KMS-11 (cell line): ENCODE data around the gene POLR2C.

Experiments used
- H2AFZ ChIP-seq: fragments of 200-600 bp; sonication (generic); 2 replicates; pipeline ENCODE4 v1.6.1; 2016; ENCODE audit warnings: antibody characterized with exemption, mixed run types, low read depth
- H3K27ac ChIP-seq: fragments of 200-600 bp; sonication (generic); 2 replicates; pipeline ENCODE4 v1.6.1; 2016; ENCODE audit warnings: mild to moderate bottlenecking, mixed run types
- H3K27me3 ChIP-seq: fragments of 200-600 bp; sonication (generic); 2 replicates; pipeline ENCODE4 v1.6.1; 2017; ENCODE audit warnings: mild to moderate bottlenecking, low read depth, mixed run types, moderate library complexity; ENCODE audit not compliant: insufficient read depth
- H3K36me3 ChIP-seq: fragments of 200-600 bp; sonication (generic); 2 replicates; pipeline ENCODE4 v1.6.1; 2017; ENCODE audit warnings: mild to moderate bottlenecking, mixed run types; ENCODE audit not compliant: insufficient read depth
- H3K4me1 ChIP-seq: fragments of 200-600 bp; sonication (generic); 2 replicates; pipeline ENCODE4 v1.6.1; 2016; ENCODE audit warnings: mild to moderate bottlenecking, low read depth, mixed run types; ENCODE audit not compliant: poor library complexity, severe bottlenecking
- H3K4me2 ChIP-seq: fragments of 200-600 bp; sonication (generic); 2 replicates; pipeline ENCODE4 v1.7.0; 2016; ENCODE audit warnings: mild to moderate bottlenecking, mixed run types
- H3K4me3 ChIP-seq: fragments of 200-600 bp; sonication (generic); IDR thresholded peaks from 2 replicates; pipeline ENCODE4 v1.6.1; 2017; ENCODE audit warnings: low read depth, low read length, mixed read lengths; ENCODE audit not compliant: insufficient read depth
- H3K79me2 ChIP-seq: fragments of 200-600 bp; sonication (generic); 2 replicates; pipeline ENCODE4 v1.6.1; 2016; ENCODE audit warnings: low read depth, mixed run types; ENCODE audit not compliant: insufficient read depth
- H3K9ac ChIP-seq: fragments of 200-600 bp; sonication (generic); 2 replicates; pipeline ENCODE4 v1.6.1; 2016; ENCODE audit warnings: mild to moderate bottlenecking, mixed run types
- H4K20me1 ChIP-seq: fragments of 200-600 bp; sonication (generic); 2 replicates; pipeline ENCODE4 v1.6.1; 2016; ENCODE audit warnings: mild to moderate bottlenecking, mixed run types; ENCODE audit not compliant: insufficient read depth
- CTCF ChIP-seq: fragments of 200-600 bp; sonication (generic); conservative IDR thresholded peaks from 2 replicates; pipeline ENCODE4 v1.6.1; 2017; ENCODE audit warnings: low read depth, mild to moderate bottlenecking, antibody characterized with exemption, low read length, moderate library complexity, mixed read lengths

POLR2C gene

GRCh38 chr16:57507136-57508034 is 44.9 kb downstream of the POLR2C start:
- H3K79me2 ChIP-seq: no peaks in the 10 kb centered on the region
- H3K4me2 ChIP-seq: no peak overlapping the region
- no peaks in the 10 kb centered on the region for H3K27me3 ChIP-seq
- no peak overlapping the region for H3K27ac ChIP-seq
- no peak overlapping the region for H3K9ac ChIP-seq
- no peaks in the 10 kb centered on the region for H3K4me1 ChIP-seq
- H4K20me1 ChIP-seq: no peaks in the 10 kb centered on the region
- H2AFZ ChIP-seq: no peak overlapping the region
- TF ChIP-seq CTCF: no peak
- no peak overlapping the region for H3K4me3 ChIP-seq
- no peaks in the 10 kb centered on the region for H3K36me3 ChIP-seq

- H2AFZ ChIP-seq: no peak overlapping the region
- H3K27ac ChIP-seq: no peak overlapping the region
- no peaks in the 10 kb centered on the region for H3K4me1 ChIP-seq
Measured at GRCh38 chr16:57508035-57508425, 45.6 kb downstream of the POLR2C start.

GRCh38 chr16:57509231-57509923 is 46.9 kb downstream of the POLR2C start:
- Histone ChIP-seq H3K27me3 (no peaks in the 10 kb centered on the region), H3K27ac (no peak overlapping the region), H3K9ac (no peak overlapping the region), H4K20me1 (no peaks in the 10 kb centered on the region), H3K4me2 (no peak overlapping the region), H3K4me3 (no peak overlapping the region), H3K4me1 (no peaks in the 10 kb centered on the region), H3K79me2 (no peaks in the 10 kb centered on the region), H3K36me3 (no peaks in the 10 kb centered on the region), H2AFZ (no peak overlapping the region)
- TF ChIP-seq CTCF: no peak

More at GRCh38 chr16:57508035-57508425, 45.6 kb downstream of the POLR2C start:
- no peak overlapping the region for H3K9ac ChIP-seq
- no peak overlapping the region for H3K4me2 ChIP-seq
- no peaks in the 10 kb centered on the region for H3K27me3 ChIP-seq
- no peaks in the 10 kb centered on the region for H3K79me2 ChIP-seq
- no peaks in the 10 kb centered on the region for H3K36me3 ChIP-seq
- TF ChIP-seq CTCF: no peak
- no peaks in the 10 kb centered on the region for H4K20me1 ChIP-seq
- H3K4me3 ChIP-seq: no peak overlapping the region

- TF ChIP-seq CTCF: no peak
- Histone ChIP-seq H2AFZ (no peak overlapping the region), H3K4me3 (no peak overlapping the region), H3K9ac (no peak overlapping the region), H3K79me2 (no peaks in the 10 kb centered on the region), H4K20me1 (no peaks in the 10 kb centered on the region), H3K36me3 (no peaks in the 10 kb centered on the region), H3K4me2 (no peak overlapping the region), H3K4me1 (no peaks in the 10 kb centered on the region), H3K27ac (no peak overlapping the region), H3K27me3 (no peaks in the 10 kb centered on the region)
Measured at GRCh38 chr16:57510016-57510871, 47.8 kb downstream of the POLR2C start.
